GM23248 (cell line): ENCODE results near the gene ST6GAL2. TPM values are rescaled to one million over a fixed set of nuclear protein-coding genes. Genes with fewer than 3 reads are reported as not detected.
A peak's percentile ranks its signal among the peaks of the same experiment; 100 is the strongest.

Experiments
- DNase-seq: peaks from one replicate; pipeline ENCODE4 v3.0.0-alpha.2; 2015
- H2AFZ ChIP-seq: fragments of 200-600 bp; sonication (generic); 2 replicates; pipeline ENCODE4 v1.6.1; 2016; ENCODE audit warnings: antibody characterized with exemption
- H3F3A ChIP-seq: fragments of 200-600 bp; sonication (generic); 2 replicates; pipeline ENCODE4 v1.6.1; 2016; ENCODE audit warnings: mild to moderate bottlenecking, antibody characterized with exemption, mixed run types; ENCODE audit not compliant: insufficient read depth
- H3K27ac ChIP-seq: fragments of 200-600 bp; sonication (generic); 2 replicates; pipeline ENCODE4 v1.5.1; 2016; ENCODE audit warnings: mild to moderate bottlenecking
- H3K27me3 ChIP-seq: fragments of 200-600 bp; sonication (generic); replicated peaks from 2 replicates; pipeline ENCODE4 v1.6.1; 2016; ENCODE audit warnings: mild to moderate bottlenecking; ENCODE audit not compliant: insufficient read depth
- H3K36me3 ChIP-seq: fragments of 200-600 bp; sonication (generic); 2 replicates; pipeline ENCODE4 v1.6.1; 2016; ENCODE audit warnings: low read depth, mild to moderate bottlenecking
- H3K4me1 ChIP-seq: fragments of 200-600 bp; sonication (generic); 2 replicates; pipeline ENCODE4 v1.6.1; 2016; ENCODE audit warnings: mild to moderate bottlenecking; ENCODE audit not compliant: insufficient read depth
- H3K4me2 ChIP-seq: fragments of 200-600 bp; sonication (generic); one replicate; pipeline ENCODE4 v1.6.1; 2016; ENCODE audit warnings: mild to moderate bottlenecking; ENCODE audit not compliant: unreplicated experiment
- H3K4me3 ChIP-seq: fragments of 200-600 bp; sonication (generic); 2 replicates; pipeline ENCODE4 v1.5.1; 2016; ENCODE audit warnings: mild to moderate bottlenecking
- H3K79me2 ChIP-seq: fragments of 200-600 bp; sonication (generic); 2 replicates; pipeline ENCODE4 v1.6.1; 2016; ENCODE audit warnings: mild to moderate bottlenecking; ENCODE audit not compliant: insufficient read depth
- H3K9ac ChIP-seq: fragments of 200-600 bp; sonication (generic); 2 replicates; pipeline ENCODE4 v1.6.1; 2016; ENCODE audit warnings: mild to moderate bottlenecking
- H3K9me2 ChIP-seq: fragments of 200-600 bp; sonication (generic); 2 replicates; pipeline ENCODE4 v1.6.1; 2016; ENCODE audit warnings: mixed run types, mild to moderate bottlenecking, moderate library complexity; ENCODE audit not compliant: insufficient read depth
- H3K9me3 ChIP-seq: fragments of 200-600 bp; sonication (generic); one replicate; pipeline ENCODE4 v1.6.1; 2017; ENCODE audit warnings: low read depth
- H4K20me1 ChIP-seq: fragments of 200-600 bp; sonication (generic); 2 replicates; pipeline ENCODE4 v1.6.0; 2016; ENCODE audit not compliant: insufficient read depth
- EZH2 ChIP-seq: fragments of 200-600 bp; sonication (generic); IDR thresholded peaks from 2 replicates; pipeline ENCODE4 v1.6.1; 2018; ENCODE audit warnings: antibody characterized with exemption, mild to moderate bottlenecking; ENCODE audit not compliant: insufficient read depth, poor library complexity, severe bottlenecking
- EZH2phosphoT487 ChIP-seq: fragments of 200-600 bp; sonication (generic); IDR thresholded peaks from 2 replicates; pipeline ENCODE4 v1.6.1; 2018; ENCODE audit warnings: antibody characterized with exemption, moderate library complexity, mild to moderate bottlenecking, low read depth; ENCODE audit not compliant: insufficient read depth
- WGBS, 2 experiments: methylation state at CpG; one replicate each; pipeline ENCODE4 v1.1.6; 2015 to 2017; ENCODE audit warnings: low lambda C conversion rate in 2 of 2, low coverage in 1 of 2; ENCODE audit errors: missing lambda C conversion rate in 2 of 2; 5-methylcytosine and 5-hydroxymethylcytosine counted together
- in situ Hi-C: fragments of 300-500 bp; cut with MboI; formaldehyde crosslinking; loops from 2 replicates; pipeline ENCODE4 v1.15.0; 2020
- polyA plus RNA-seq: library from polyadenylated mRNA; unstranded; fragments of >200 nt; fragmentation: Nextera tagmentation; extraction: Ambion mirVana; gene quantifications from 2 replicates; pipeline ENCODE4 v1.2.1, GENCODE V29; 2016
- total RNA-seq: library from RNA; depleted of rRNA; stranded (reverse); fragments of >200 nt; shearing (Covaris generic); gene quantifications from 2 replicates; pipeline ENCODE4 v1.2.3, GENCODE V29; 2014

Gene ST6GAL2
- total and polyA plus RNA-seq, 2 experiments from 2014 or later: not detected

GRCh38 chr2:106919012-106919411 is 33.0 kb upstream of the ST6GAL2 start:
- Histone ChIP-seq H3K9ac (no peak overlapping the region), H3K4me2 (no peak overlapping the region), H3K9me3 (no peaks in the 10 kb centered on the region), H3K27me3 (no peaks in the 10 kb centered on the region; the same call in 1 of the 2 replicates), H3K4me1 (no peaks in the 10 kb centered on the region), H3K27ac (no peak overlapping the region), H2AFZ (no peak overlapping the region), H3F3A (no peaks in the 10 kb centered on the region), H3K79me2 (no peaks in the 10 kb centered on the region), H3K36me3 (no peaks in the 10 kb centered on the region), H4K20me1 (no peaks in the 10 kb centered on the region), H3K9me2 (no peaks in the 10 kb centered on the region), H3K4me3 (no peak overlapping the region)
- in situ Hi-C loops: no loop called here
- DNase-seq: no peak
- WGBS, 2 experiments: 0% methylated on average over 1 of the region's 1 CpG
- TF ChIP-seq EZH2phosphoT487: no peak
- no peak for TF ChIP-seq EZH2

- TF ChIP-seq EZH2 (no peak), EZH2phosphoT487 (no peak)
- Histone ChIP-seq H2AFZ (no peak overlapping the region), H4K20me1 (no peaks in the 10 kb centered on the region), H3K9me3 (no peaks in the 10 kb centered on the region), H3K9me2 (no peaks in the 10 kb centered on the region), H3K4me2 (no peak overlapping the region), H3K4me3 (no peak overlapping the region), H3K79me2 (no peaks in the 10 kb centered on the region), H3F3A (no peaks in the 10 kb centered on the region), H3K27ac (no peak overlapping the region), H3K9ac (no peak overlapping the region), H3K4me1 (no peaks in the 10 kb centered on the region), H3K36me3 (no peaks in the 10 kb centered on the region), H3K27me3 (peaks cover 14% of the 10 kb centered on the region; the same call in 1 of the 2 replicates)
- DNase-seq: no peak
- WGBS, 2 experiments: 30 to 32% methylated on average over 2 of the region's 2 CpGs
- in situ Hi-C loops: no loop called here
Measured at GRCh38 chr2:106904242-106904641, 18.3 kb upstream of the ST6GAL2 start.

- no peaks in the 10 kb centered on the region for H3K79me2 ChIP-seq
- H4K20me1 ChIP-seq: no peaks in the 10 kb centered on the region
- no peak overlapping the region for H3K27ac ChIP-seq
- H3K9me2 ChIP-seq: no peaks in the 10 kb centered on the region
- H3K9me3 ChIP-seq: no peaks in the 10 kb centered on the region
- no peaks in the 10 kb centered on the region for H3F3A ChIP-seq
- WGBS, 2 experiments: 37 to 38% methylated on average over 7 of the region's 7 CpGs
- peaks cover 14% of the 10 kb centered on the region; the same call in 1 of the 2 replicates for H3K27me3 ChIP-seq
- no peak overlapping the region for H3K9ac ChIP-seq
- H3K4me2 ChIP-seq: no peak overlapping the region
- no peak overlapping the region for H3K4me3 ChIP-seq
- no peaks in the 10 kb centered on the region for H3K36me3 ChIP-seq
- in situ Hi-C loops: no loop called here
- TF ChIP-seq EZH2phosphoT487 (no peak), EZH2 (no peak)
- H2AFZ ChIP-seq: no peak overlapping the region
- no peaks in the 10 kb centered on the region for H3K4me1 ChIP-seq
- DNase-seq: peak; percentile 2
Measured at GRCh38 chr2:106899786-106900530, 14.0 kb upstream of the ST6GAL2 start.

GRCh38 chr2:106894545-106894944 is 8.6 kb upstream of the ST6GAL2 start:
- Histone ChIP-seq H3K9ac (no peak overlapping the region), H3K36me3 (no peaks in the 10 kb centered on the region), H3K79me2 (no peaks in the 10 kb centered on the region), H4K20me1 (no peaks in the 10 kb centered on the region), H3K4me2 (no peak overlapping the region), H2AFZ (no peak overlapping the region), H3K9me3 (no peaks in the 10 kb centered on the region), H3K4me3 (no peak overlapping the region), H3K27me3 (peaks cover 31% of the 10 kb centered on the region), H3K27ac (no peak overlapping the region), H3F3A (no peaks in the 10 kb centered on the region), H3K9me2 (no peaks in the 10 kb centered on the region), H3K4me1 (no peaks in the 10 kb centered on the region)
- in situ Hi-C loops: no loop called here
- DNase-seq: no peak
- TF ChIP-seq EZH2 (no peak), EZH2phosphoT487 (no peak)
- 41 to 44% methylated on average over 7 of the region's 7 CpGs for WGBS, 2 experiments
